HG03469 (cell line): ENCODE results near the gene FCRL3.

Experiments
- ATAC-seq: cut with Tn5 transposase; IDR thresholded peaks from one replicate; pipeline ENCODE4 v1.9.1; 2021; ENCODE audit warnings: mild to moderate bottlenecking, moderate library complexity, moderate number of reproducible peaks; ENCODE audit not compliant: unreplicated experiment

Gene FCRL3

DNA sequence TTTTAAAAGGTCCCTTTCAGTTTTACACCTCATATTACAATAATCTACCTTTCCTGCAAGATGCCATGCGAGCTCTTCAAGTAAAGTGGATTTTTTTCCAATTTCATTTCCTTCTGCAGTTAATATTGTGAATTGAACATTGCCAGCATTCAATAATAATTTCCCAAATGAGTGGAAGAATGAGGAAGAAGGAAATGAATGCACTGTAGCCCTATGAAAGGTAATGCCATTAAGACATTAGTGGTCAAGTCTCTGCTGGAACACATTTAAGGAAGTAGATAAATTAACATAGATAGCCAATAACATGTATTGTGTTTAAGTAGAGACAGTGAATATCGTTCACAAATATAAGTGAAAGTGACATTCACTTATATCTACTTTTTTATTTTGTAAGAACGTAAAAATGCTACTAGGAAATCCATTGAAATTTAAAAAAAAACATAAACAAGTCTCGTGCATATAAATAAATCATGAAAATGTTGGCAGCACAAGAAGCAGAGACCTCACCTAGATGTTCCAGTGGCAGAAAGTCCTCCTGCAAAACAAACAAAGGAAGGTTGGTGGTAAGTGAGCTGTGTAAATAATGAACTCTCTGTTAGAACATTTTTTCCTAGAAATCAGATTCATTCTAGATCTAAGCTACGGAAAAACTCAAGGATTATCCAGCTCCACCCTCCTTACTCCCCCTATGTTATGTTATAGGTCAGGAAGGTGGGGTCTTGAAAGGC is 17.7 kb downstream of the FCRL3 start:
- ATAC-seq: no peak

DNA sequence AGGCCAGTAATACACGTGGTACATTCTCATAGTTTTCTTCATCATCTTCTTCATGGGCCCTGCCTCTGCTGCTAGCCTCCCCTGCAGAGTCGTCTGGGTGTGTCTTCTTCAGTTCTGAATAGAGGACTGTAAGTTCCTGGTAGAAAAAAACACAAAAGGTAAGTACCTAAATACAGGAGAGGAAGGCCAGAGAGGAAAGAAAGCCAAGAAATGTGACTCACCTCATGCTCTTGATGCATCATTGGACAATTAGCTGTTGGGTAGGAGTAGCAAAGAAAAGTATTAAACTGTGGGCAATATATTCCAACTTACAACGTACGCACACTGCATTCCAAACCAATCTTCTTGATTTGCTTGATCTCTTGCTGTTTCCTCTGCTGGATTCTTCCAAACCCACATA is 21.8 kb downstream of the FCRL3 start:
- ATAC-seq: no peak

GRCh38 chr1:157673008-157673407 is 27.6 kb downstream of the FCRL3 start:
- ATAC-seq: no peak

DNA sequence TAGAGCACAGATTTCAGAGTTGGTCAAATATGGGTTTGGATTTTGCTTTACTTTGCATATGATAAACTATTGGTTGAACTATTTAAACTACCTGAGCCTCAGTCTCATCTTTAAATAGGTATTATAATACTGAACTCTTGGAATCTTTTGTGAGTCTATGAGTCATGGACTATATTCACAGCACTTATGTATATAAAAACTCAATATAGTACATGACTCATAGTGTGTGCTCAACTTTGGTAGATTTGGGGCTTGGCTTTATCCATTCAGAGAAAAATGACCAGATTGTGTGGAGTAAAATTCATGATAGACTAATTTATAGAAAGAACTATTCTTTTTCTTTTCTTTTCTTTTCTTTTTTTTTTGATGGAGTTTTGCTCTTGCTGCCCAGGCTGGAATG is 28.7 kb downstream of the FCRL3 start:
- ATAC-seq: no peak

GRCh38 chr1:157659576-157660247 is 40.9 kb downstream of the FCRL3 start:
- no peak for ATAC-seq

- no peak for ATAC-seq
Observed at GRCh38 chr1:157658571-157658970, 42.0 kb downstream of the FCRL3 start.

DNA sequence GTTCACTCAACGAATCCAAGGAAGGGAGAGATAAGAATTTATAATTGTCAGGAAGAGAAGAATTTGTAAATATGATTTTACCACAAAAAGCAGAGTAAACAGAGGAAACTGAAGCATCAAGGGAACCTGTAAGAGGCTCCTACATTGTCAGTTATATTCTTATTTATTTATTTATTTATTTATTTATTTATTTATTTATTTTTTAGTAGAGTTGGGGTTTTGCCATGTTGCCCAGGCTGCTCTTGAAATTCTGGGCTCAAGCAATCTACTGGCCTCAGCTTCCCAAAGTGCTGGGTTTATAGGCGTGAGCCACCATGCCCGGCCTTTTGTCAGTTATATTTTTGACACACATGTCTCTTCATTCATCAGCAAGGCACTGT is 47.1 kb downstream of the FCRL3 start:
- ATAC-seq: no peak

GRCh38 chr1:157652859-157653493 is 47.6 kb downstream of the FCRL3 start:
- peak; percentile 97 for ATAC-seq

GRCh38 chr1:157648317-157648716 is 52.3 kb downstream of the FCRL3 start:
- ATAC-seq: no peak

GRCh38 chr1:157646144-157646543 is 54.4 kb downstream of the FCRL3 start:
- ATAC-seq: no peak

DNA sequence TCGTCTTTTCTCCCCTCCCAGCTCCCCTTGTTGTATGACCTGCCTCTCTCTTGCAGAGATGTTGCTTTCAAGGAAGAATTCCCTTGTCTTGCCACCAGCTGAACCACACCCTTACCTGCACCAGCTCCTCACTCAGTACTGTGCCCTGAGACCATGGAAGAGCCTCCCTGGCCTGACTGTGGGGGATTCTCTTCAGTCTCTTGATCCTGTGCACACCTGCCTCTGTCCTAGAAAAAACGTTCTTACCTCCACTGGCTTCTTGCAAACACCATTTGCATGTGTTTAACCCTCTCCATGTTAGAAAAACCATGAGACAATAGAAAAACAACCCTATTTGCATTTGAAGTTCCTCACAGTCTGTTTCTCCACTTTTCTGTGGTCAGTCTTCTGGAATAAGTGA is 59.4 kb downstream of the FCRL3 start:
- no peak for ATAC-seq

DNA sequence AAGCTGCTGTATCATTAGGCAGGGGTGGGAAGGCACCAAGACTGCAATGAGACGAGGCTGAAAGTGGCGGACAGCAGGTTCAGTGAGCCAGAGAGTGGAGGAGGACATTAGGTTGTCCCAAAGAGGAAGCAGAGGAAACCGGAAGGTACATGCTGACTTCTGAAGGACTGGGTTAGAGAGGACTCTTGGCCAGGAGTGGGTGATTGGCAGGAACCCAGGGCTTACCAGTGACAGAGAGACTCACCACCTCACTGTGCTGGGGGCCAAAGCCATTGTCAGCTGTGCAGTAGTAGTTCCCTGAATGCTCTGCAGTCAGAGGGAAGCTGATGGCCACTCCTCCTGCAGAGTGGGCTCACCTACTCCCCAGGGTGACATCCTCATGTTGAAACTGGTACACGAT is 60.8 kb downstream of the FCRL3 start:
- no peak for ATAC-seq

GRCh38 chr1:157628773-157629172 is 71.8 kb downstream of the FCRL3 start:
- no peak for ATAC-seq
